OCI-LY3 (cell line): Measurements from ENCODE around the gene OPCML.

Experiments
- CTCF ChIP-seq: fragments of 200-600, 300-600 bp; sonication (generic); IDR thresholded peaks from 2 replicates; pipeline ENCODE4 v1.5.1; 2014; ENCODE audit warnings: antibody characterized with exemption, low read length, low read depth
- EZH2phosphoT487 ChIP-seq: fragments of 200-600 bp; shearing (Covaris generic); IDR thresholded peaks from 2 replicates; pipeline ENCODE4 v1.6.1; 2018; ENCODE audit warnings: antibody characterized with exemption, mixed run types, low read depth

DNA sequence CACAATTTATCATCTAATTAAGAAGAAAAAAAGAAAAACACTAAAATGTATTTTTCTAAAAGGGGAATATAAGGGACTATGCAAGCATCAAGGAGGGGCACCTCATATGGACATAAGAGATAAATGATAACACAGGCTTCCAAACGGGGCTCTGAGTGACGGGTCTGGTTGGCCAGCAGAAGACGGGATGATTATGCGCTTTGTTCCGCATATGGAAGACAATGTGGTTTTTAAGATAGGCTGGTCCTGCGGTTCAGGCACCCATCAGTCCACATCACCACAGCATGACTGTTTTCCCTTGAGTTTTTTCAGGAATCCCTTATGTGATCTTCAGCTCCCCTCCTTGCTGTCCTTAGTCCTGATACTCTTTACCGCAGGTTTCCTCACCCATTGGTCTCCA, 404.6 kb downstream of the OPCML start:
- TF ChIP-seq CTCF, result no peak
- TF ChIP-seq EZH2phosphoT487, result no peak
